GM12878 (cell line): ENCODE measurements around the gene AP5Z1. TPM values are rescaled to one million over a fixed set of nuclear protein-coding genes. Genes with fewer than 3 reads are reported as not detected.
A peak's percentile ranks its signal among the peaks of the same experiment; 100 is the strongest.

Experiments
- ATAC-seq: fragments of 200-7000 bp; cut with Tn5 transposase; 3 replicates; pipeline ENCODE4 v1.9.1; 2020; ENCODE audit warnings: mild to moderate bottlenecking, moderate library complexity
- BruUV-seq: library from RNA; stranded (reverse); fragments of 400-500 nt; replicated peaks from 2 replicates; lab custom pipeline; 2021; lab: Mats Ljungman, UMichigan
- CTCF ChIA-PET: fragments of 300-600 bp; sonication (Branson Sonifier 250); formaldehyde crosslinking; extraction: SDS; loops from one replicate; lab custom pipeline; 2021; ENCODE audit warnings: inconsistent platforms; lab: Yijun Ruan, JAX
- POLR2A ChIA-PET: fragments of 350-600 bp; formaldehyde crosslinking; extraction: SDS; loops from one replicate; lab custom pipeline; 2021; ENCODE audit warnings: inconsistent platforms; lab: Charles Lee
- RAD21 ChIA-PET: fragments of 300-600 bp; sonication (Branson Sonifier 250); formaldehyde crosslinking; loops from one replicate; lab custom pipeline; 2023; ENCODE audit warnings: antibody characterized with exemption; ENCODE audit not compliant: unreplicated experiment; lab: Charles Lee
- SMC1A ChIA-PET: fragments of 300-600 bp; sonication (Branson Sonifier 250); formaldehyde crosslinking; loops from one replicate; lab custom pipeline; 2023; ENCODE audit not compliant: unreplicated experiment, uncharacterized antibody; lab: Charles Lee
- DNase-seq: peaks from one replicate; pipeline ENCODE4 v3.0.0-alpha.2; 2011; ENCODE audit warnings: low read depth, low spot score
- FAIRE-seq: peaks from 3 replicates; lab custom pipeline; 2011; peaks lifted over from hg19 to GRCh38; lab: Jason Lieb, UNC
- H2AFZ ChIP-seq: 2 replicates; pipeline ENCODE4 v1.6.0; 2011; ENCODE audit warnings: low read depth, low read length, control low read depth; ENCODE audit not compliant: control insufficient read depth
- H3K27ac ChIP-seq: 2 replicates; pipeline ENCODE4 v1.5.1; 2011; ENCODE audit warnings: control low read depth; ENCODE audit not compliant: control insufficient read depth, insufficient read depth
- H3K27me3 ChIP-seq, 2 experiments: replicated peaks in 1 of 2; 2 replicates each; pipeline versions ENCODE4 v1.6.0 to v1.6.1; 2011; ENCODE audit warnings: low read length in 1 of 2; ENCODE audit not compliant: control insufficient read depth in 2 of 2, insufficient read depth in 2 of 2
- H3K36me3 ChIP-seq, 2 experiments: 2 replicates each; pipeline ENCODE4 v1.5.1; 2011; ENCODE audit warnings: low read length in 1 of 2; ENCODE audit not compliant: control insufficient read depth in 2 of 2, insufficient read depth in 2 of 2
- H3K4me1 ChIP-seq: 2 replicates; pipeline ENCODE4 v1.6.1; 2011; ENCODE audit warnings: mild to moderate bottlenecking, low read length, moderate library complexity, mixed read lengths; ENCODE audit not compliant: control insufficient read depth, insufficient read depth
- H3K4me2 ChIP-seq: 2 replicates; pipeline ENCODE4 v1.6.0; 2011; ENCODE audit warnings: control low read depth; ENCODE audit not compliant: control insufficient read depth, insufficient read depth
- H3K4me3 ChIP-seq: fragments of 200-600 bp; sonication (generic); 2 replicates; pipeline ENCODE4 v1.5.1; 2016
- H3K79me2 ChIP-seq: 2 replicates; pipeline ENCODE4 v1.6.0; 2011; ENCODE audit warnings: low read length; ENCODE audit not compliant: control insufficient read depth, insufficient read depth
- H3K9ac ChIP-seq: 2 replicates; pipeline ENCODE4 v1.8.0; 2011; ENCODE audit warnings: low read length, control low read depth, mixed read lengths; ENCODE audit not compliant: control insufficient read depth, insufficient read depth
- H3K9me3 ChIP-seq: replicated peaks from 3 replicates; pipeline ENCODE4 v1.5.1; 2011; ENCODE audit warnings: mild to moderate bottlenecking, low read length; ENCODE audit not compliant: control insufficient read depth, insufficient read depth
- H4K20me1 ChIP-seq: 2 replicates; pipeline ENCODE4 v1.6.0; 2011; ENCODE audit not compliant: control insufficient read depth, insufficient read depth
- ATF7 ChIP-seq: fragments of 450-650 bp; IDR thresholded peaks from 2 replicates; pipeline ENCODE4 v1.6.1; 2016; ENCODE audit warnings: low read depth, mild to moderate bottlenecking
- CBX3 ChIP-seq: fragments of 200-600 bp; sonication (generic); IDR thresholded peaks from 2 replicates; pipeline ENCODE4 v1.6.1; 2016; ENCODE audit warnings: low read depth, borderline replicate concordance
- CEBPB ChIP-seq, 2 experiments: fragments of 150-350 bp in 1 of 2; IDR thresholded peaks; 2 replicates each; pipeline ENCODE4 v1.6.1; 2012 to 2014; ENCODE audit warnings: low read depth in 2 of 2, low read length in 2 of 2, borderline replicate concordance in 1 of 2, inconsistent platforms in 1 of 2
- JUNB ChIP-seq: IDR thresholded peaks from 2 replicates; pipeline ENCODE4 v1.6.1; 2016; ENCODE audit warnings: antibody characterized with exemption, mild to moderate bottlenecking
- POLR2A ChIP-seq: IDR thresholded peaks from 2 replicates; pipeline ENCODE4 v1.6.1; 2011; ENCODE audit warnings: low read depth, mild to moderate bottlenecking, low read length
- SUPT20H ChIP-seq: IDR thresholded peaks from 2 replicates; pipeline ENCODE4 v1.6.1; 2011; ENCODE audit warnings: low read depth, mild to moderate bottlenecking, low read length, moderate library complexity, borderline replicate concordance; ENCODE audit not compliant: control insufficient read depth
- TBL1XR1 ChIP-seq: IDR thresholded peaks from 2 replicates; pipeline ENCODE4 v1.6.1; 2012; ENCODE audit warnings: low read depth, low read length, improper control_type of control experiment
- WGBS: methylation state at CpG from one replicate; pipeline ENCODE4 v1.1.6; 2016; ENCODE audit warnings: low lambda C conversion rate; ENCODE audit not compliant: insufficient replicate concordance, insufficient coverage; ENCODE audit errors: missing lambda C conversion rate; 5-methylcytosine and 5-hydroxymethylcytosine counted together
- in situ Hi-C: fragments of 300-500 bp; cut with MboI; formaldehyde crosslinking; loops from 9 replicates; pipeline ENCODE4 v1.14.3; 2018; ENCODE audit warnings: mixed read lengths
- intact Hi-C: fragments of 100-400 bp; cut with micrococcal nuclease; formaldehyde crosslinking; loops from one replicate; pipeline ENCODE4 v1.14.2; 2022; ENCODE audit not compliant: unreplicated experiment
- polyA plus RNA-seq, 11 experiments: library from polyadenylated mRNA; depleted of rRNA in 4 of 11; unstranded in 6 of 11; stranded (reverse) in 5 of 11; fragments of >200 nt; fragmentation: Nextera tagmentation in 4 of 11; fragmentation: Illumina TruSeq in 1 of 11; extraction: Ambion mirVana in 4 of 11; extraction: Trizol in 1 of 11; gene quantifications; 1 replicate in 1 of 11; 2 replicates in 10 of 11; pipeline versions ENCODE4 v1.2.1 to v1.2.3, GENCODE V29; 2011 to 2016; ENCODE audit warnings: inconsistent platforms in 2 of 11, missing spikeins in 2 of 11, low read depth in 1 of 11
- total RNA-seq, 4 experiments: library from RNA; depleted of rRNA in 3 of 4; stranded (reverse); fragments of >200 nt in 3 of 4; fragmentation: Illumina TruSeq in 1 of 4; extraction: Trizol in 1 of 4; gene quantifications; 2 replicates each; pipeline versions ENCODE4 v1.2.1 to v1.2.3, GENCODE V29; 2013 to 2021
- TF ChIP-seq, protein P1 (sequence below): IDR thresholded peaks from 2 replicates; pipeline ENCODE4 v1.6.1; 2012; ENCODE audit warnings: improper control_type of control experiment, low read depth, low read length; ENCODE audit not compliant: insufficient replicate concordance
- TF ChIP-seq, protein P2 (sequence below): fragments of 450-650 bp; IDR thresholded peaks from 2 replicates; pipeline ENCODE4 v1.6.1; 2017; ENCODE audit warnings: mild to moderate bottlenecking, moderate library complexity
- TF ChIP-seq, protein P3 (sequence below): fragments of 450-650 bp; IDR thresholded peaks from 2 replicates; pipeline ENCODE4 v1.6.1; 2017; ENCODE audit warnings: low read depth, mild to moderate bottlenecking, moderate library complexity

The AP5Z1 gene
- total and polyA plus RNA-seq, 10 of the 15 experiments (the other 5 are each of a cell fraction or from before 2014, with no cell fraction given): 0.37 to 43.4 (median 19.4) TPM

DNA sequence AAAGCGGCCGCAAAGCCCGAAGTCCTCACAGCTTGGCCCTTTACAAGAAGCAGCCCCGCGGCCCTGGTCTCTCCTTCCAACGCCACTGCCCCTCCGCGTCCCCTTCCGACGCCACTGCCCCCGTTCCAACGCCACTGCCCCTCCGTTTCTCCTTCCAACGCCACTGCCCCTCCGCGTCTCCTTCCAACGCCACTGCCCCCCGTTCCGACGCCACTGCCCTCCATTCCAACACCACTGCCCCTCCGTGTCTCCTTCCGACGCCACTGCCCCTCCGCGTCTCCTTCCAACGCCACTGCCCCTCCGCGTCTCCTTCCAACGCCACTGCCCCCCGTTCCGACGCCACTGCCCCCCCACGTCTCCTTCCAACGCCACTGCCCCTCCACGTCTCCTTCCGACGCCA, 33.1 kb downstream of the AP5Z1 start (continued):
- TF ChIP-seq, protein P1, sequence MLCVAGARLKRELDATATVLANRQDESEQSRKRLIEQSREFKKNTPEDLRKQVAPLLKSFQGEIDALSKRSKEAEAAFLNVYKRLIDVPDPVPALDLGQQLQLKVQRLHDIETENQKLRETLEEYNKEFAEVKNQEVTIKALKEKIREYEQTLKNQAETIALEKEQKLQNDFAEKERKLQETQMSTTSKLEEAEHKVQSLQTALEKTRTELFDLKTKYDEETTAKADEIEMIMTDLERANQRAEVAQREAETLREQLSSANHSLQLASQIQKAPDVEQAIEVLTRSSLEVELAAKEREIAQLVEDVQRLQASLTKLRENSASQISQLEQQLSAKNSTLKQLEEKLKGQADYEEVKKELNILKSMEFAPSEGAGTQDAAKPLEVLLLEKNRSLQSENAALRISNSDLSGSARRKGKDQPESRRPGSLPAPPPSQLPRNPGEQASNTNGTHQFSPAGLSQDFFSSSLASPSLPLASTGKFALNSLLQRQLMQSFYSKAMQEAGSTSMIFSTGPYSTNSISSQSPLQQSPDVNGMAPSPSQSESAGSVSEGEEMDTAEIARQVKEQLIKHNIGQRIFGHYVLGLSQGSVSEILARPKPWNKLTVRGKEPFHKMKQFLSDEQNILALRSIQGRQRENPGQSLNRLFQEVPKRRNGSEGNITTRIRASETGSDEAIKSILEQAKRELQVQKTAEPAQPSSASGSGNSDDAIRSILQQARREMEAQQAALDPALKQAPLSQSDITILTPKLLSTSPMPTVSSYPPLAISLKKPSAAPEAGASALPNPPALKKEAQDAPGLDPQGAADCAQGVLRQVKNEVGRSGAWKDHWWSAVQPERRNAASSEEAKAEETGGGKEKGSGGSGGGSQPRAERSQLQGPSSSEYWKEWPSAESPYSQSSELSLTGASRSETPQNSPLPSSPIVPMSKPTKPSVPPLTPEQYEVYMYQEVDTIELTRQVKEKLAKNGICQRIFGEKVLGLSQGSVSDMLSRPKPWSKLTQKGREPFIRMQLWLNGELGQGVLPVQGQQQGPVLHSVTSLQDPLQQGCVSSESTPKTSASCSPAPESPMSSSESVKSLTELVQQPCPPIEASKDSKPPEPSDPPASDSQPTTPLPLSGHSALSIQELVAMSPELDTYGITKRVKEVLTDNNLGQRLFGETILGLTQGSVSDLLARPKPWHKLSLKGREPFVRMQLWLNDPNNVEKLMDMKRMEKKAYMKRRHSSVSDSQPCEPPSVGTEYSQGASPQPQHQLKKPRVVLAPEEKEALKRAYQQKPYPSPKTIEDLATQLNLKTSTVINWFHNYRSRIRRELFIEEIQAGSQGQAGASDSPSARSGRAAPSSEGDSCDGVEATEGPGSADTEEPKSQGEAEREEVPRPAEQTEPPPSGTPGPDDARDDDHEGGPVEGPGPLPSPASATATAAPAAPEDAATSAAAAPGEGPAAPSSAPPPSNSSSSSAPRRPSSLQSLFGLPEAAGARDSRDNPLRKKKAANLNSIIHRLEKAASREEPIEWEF: no peak
- TF ChIP-seq, all 136 proteins: peak for 0

DNA sequence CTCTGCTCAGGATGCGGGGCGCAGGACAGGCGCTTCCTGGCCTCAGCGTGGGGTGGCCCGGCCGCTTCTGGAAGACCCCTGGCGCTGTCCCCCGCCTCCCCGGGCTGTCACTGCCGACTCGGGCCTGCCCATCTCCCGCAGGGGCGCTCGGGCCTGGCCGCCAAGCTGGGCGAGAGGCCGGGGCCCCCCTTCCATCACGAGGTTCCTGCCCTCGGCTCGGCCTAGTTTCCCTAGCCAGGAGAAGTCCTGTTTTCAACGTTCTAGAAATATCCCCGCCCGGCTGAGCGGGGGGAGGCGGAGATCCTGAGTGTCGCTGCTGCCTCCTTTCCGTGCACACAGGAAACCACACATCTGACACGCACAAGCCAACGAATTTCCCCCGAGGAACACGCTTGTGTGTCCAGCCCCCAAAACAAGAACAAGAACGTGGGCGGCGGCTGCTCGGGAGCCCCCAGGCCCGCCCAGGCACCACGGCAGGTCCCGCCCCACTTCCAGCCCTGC, 33.7 kb downstream of the AP5Z1 start:
- no peaks in the 10 kb centered on the region for H3K36me3 ChIP-seq
- no peaks in the 10 kb centered on the region for H4K20me1 ChIP-seq
- RAD21 ChIA-PET: no interaction called here
- no peaks in the 10 kb centered on the region; the same call in 2 of the 3 replicates for H3K9me3 ChIP-seq
- no peaks in the 10 kb centered on the region for H3K4me1 ChIP-seq
- intact Hi-C loops: no loop called here
- no peak overlapping the region for H3K4me3 ChIP-seq
- H2AFZ ChIP-seq: peak overlapping the region; percentile 4; the same call in 1 of the 2 replicates
- no peak overlapping the region for H3K27ac ChIP-seq
- BruUV-seq: no TSS peak
- POLR2A ChIA-PET: no interaction called here
- no peaks in the 10 kb centered on the region for H3K79me2 ChIP-seq
- WGBS: 19% methylated on average over 35 of the region's 38 CpGs
- H3K4me2 ChIP-seq: peak overlapping the region; percentile 48
- ATAC-seq (no peak), DNase-seq (no peak), FAIRE-seq (no peak)
- H3K27me3 ChIP-seq: no peaks in the 10 kb centered on the region
- in situ Hi-C loops: no loop called here
- SMC1A ChIA-PET: no interaction called here
- CTCF ChIA-PET: no interaction called here
- no peak overlapping the region for H3K9ac ChIP-seq
- TF ChIP-seq SUPT20H: no peak
- TF ChIP-seq, protein P2, sequence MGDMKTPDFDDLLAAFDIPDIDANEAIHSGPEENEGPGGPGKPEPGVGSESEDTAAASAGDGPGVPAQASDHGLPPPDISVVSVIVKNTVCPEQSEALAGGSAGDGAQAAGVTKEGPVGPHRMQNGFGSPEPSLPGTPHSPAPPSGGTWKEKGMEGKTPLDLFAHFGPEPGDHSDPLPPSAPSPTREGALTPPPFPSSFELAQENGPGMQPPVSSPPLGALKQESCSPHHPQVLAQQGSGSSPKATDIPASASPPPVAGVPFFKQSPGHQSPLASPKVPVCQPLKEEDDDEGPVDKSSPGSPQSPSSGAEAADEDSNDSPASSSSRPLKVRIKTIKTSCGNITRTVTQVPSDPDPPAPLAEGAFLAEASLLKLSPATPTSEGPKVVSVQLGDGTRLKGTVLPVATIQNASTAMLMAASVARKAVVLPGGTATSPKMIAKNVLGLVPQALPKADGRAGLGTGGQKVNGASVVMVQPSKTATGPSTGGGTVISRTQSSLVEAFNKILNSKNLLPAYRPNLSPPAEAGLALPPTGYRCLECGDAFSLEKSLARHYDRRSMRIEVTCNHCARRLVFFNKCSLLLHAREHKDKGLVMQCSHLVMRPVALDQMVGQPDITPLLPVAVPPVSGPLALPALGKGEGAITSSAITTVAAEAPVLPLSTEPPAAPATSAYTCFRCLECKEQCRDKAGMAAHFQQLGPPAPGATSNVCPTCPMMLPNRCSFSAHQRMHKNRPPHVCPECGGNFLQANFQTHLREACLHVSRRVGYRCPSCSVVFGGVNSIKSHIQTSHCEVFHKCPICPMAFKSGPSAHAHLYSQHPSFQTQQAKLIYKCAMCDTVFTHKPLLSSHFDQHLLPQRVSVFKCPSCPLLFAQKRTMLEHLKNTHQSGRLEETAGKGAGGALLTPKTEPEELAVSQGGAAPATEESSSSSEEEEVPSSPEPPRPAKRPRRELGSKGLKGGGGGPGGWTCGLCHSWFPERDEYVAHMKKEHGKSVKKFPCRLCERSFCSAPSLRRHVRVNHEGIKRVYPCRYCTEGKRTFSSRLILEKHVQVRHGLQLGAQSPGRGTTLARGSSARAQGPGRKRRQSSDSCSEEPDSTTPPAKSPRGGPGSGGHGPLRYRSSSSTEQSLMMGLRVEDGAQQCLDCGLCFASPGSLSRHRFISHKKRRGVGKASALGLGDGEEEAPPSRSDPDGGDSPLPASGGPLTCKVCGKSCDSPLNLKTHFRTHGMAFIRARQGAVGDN: no peak
- TF ChIP-seq, protein P3, sequence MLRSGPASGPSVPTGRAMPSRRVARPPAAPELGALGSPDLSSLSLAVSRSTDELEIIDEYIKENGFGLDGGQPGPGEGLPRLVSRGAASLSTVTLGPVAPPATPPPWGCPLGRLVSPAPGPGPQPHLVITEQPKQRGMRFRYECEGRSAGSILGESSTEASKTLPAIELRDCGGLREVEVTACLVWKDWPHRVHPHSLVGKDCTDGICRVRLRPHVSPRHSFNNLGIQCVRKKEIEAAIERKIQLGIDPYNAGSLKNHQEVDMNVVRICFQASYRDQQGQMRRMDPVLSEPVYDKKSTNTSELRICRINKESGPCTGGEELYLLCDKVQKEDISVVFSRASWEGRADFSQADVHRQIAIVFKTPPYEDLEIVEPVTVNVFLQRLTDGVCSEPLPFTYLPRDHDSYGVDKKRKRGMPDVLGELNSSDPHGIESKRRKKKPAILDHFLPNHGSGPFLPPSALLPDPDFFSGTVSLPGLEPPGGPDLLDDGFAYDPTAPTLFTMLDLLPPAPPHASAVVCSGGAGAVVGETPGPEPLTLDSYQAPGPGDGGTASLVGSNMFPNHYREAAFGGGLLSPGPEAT: no peak
- TF ChIP-seq ATF7: no peak
- no peak for TF ChIP-seq TBL1XR1
- TF ChIP-seq POLR2A: no peak
- TF ChIP-seq CEBPB (IDR thresholded peaks at IDR 0.05; ENCODE audit: borderline replicate concordance in 1 of 2, low read depth in 2 of 2, low read length in 2 of 2): no peak
- no peak for TF ChIP-seq CBX3
- TF ChIP-seq JUNB: no peak
